ENCODE data around the gene EPDR1.

- TF ChIP-seq EP300 (IDR thresholded peaks at IDR 0.05; ENCODE audit: low read depth): no peak
- TF ChIP-seq POLR2AphosphoS5 (IDR thresholded peaks at IDR 0.05): no peak
- TF ChIP-seq CTCF (IDR thresholded peaks at IDR 0.05): no peak
Measured at GRCh38 chr7:37960483-37960882, 40.0 kb downstream of the EPDR1 start.
